GM10847 (cell line): ENCODE results near the gene TNFAIP1.

Source experiments
- POLR2A ChIP-seq: IDR thresholded peaks from 2 replicates; pipeline ENCODE4 v1.6.1; 2011; ENCODE audit not compliant: insufficient read length; ENCODE audit errors: extremely low read depth

Gene TNFAIP1

GRCh38 chr17:28372203-28372944 lies 36.8 kb downstream of the TNFAIP1 start:
- TF ChIP-seq POLR2A: no peak

GRCh38 chr17:28372945-28373274 lies 37.3 kb downstream of the TNFAIP1 start:
- TF ChIP-seq POLR2A: no peak

GRCh38 chr17:28379814-28380801 lies 44.5 kb downstream of the TNFAIP1 start:
- no peak for TF ChIP-seq POLR2A

- TF ChIP-seq POLR2A: no peak
Measured at GRCh38 chr17:28381141-28381825, 45.7 kb downstream of the TNFAIP1 start.

GRCh38 chr17:28384281-28385036 lies 48.9 kb downstream of the TNFAIP1 start:
- no peak for TF ChIP-seq POLR2A

- TF ChIP-seq POLR2A: no peak
Measured at GRCh38 chr17:28385037-28385400, 49.5 kb downstream of the TNFAIP1 start.

- TF ChIP-seq POLR2A: no peak
Measured at GRCh38 chr17:28385406-28385805, 49.8 kb downstream of the TNFAIP1 start.

- no peak for TF ChIP-seq POLR2A
Measured at GRCh38 chr17:28386391-28386790, 50.8 kb downstream of the TNFAIP1 start.

- no peak for TF ChIP-seq POLR2A
Measured at GRCh38 chr17:28388106-28388505, 52.5 kb downstream of the TNFAIP1 start.

GRCh38 chr17:28390141-28390540 lies 54.6 kb downstream of the TNFAIP1 start:
- TF ChIP-seq POLR2A: no peak

GRCh38 chr17:28390563-28390962 lies 55.0 kb downstream of the TNFAIP1 start:
- TF ChIP-seq POLR2A: no peak

- no peak for TF ChIP-seq POLR2A
Measured at GRCh38 chr17:28390984-28391383, 55.4 kb downstream of the TNFAIP1 start.

- TF ChIP-seq POLR2A: no peak
Measured at GRCh38 chr17:28391401-28391800, 55.8 kb downstream of the TNFAIP1 start.

- no peak for TF ChIP-seq POLR2A
Measured at GRCh38 chr17:28392491-28392890, 56.9 kb downstream of the TNFAIP1 start.
